Measurements from ENCODE around the gene CREB3L1.

DNA sequence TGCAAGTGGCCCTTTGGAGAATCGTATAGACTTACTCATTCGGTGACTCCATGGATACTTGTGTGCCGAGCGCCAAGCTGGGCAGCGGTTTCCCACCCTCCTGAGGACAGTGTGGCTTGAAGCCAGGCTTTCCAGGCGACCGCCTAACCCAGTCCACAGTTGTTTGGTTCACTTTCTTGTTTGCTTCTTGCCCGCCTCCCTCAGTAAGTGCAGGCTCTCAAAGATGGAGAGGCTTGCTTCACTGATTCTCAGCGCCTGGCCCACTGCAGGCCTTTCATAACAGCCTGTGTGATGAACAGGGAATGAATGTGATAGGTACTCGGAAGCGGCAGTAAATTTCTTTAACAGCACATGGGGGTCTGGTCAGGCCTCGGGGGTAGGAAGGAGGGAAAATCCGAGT is 92.8 kb downstream of the CREB3L1 start:
- TF ChIP-seq, protein P1, sequence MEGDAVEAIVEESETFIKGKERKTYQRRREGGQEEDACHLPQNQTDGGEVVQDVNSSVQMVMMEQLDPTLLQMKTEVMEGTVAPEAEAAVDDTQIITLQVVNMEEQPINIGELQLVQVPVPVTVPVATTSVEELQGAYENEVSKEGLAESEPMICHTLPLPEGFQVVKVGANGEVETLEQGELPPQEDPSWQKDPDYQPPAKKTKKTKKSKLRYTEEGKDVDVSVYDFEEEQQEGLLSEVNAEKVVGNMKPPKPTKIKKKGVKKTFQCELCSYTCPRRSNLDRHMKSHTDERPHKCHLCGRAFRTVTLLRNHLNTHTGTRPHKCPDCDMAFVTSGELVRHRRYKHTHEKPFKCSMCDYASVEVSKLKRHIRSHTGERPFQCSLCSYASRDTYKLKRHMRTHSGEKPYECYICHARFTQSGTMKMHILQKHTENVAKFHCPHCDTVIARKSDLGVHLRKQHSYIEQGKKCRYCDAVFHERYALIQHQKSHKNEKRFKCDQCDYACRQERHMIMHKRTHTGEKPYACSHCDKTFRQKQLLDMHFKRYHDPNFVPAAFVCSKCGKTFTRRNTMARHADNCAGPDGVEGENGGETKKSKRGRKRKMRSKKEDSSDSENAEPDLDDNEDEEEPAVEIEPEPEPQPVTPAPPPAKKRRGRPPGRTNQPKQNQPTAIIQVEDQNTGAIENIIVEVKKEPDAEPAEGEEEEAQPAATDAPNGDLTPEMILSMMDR (IDR thresholded peaks at IDR 0.05; ENCODE audit: low read depth, low read length, poor library complexity, severe bottlenecking): no peak
- no peak for TF ChIP-seq EZH2phosphoT487 (IDR thresholded peaks at IDR 0.05; ENCODE audit: borderline replicate concordance, low read length)

All from DOHH2 (cell line).